Lower lobe of right lung (tissue), 2 donors: ENCODE data around the gene OSBPL2. TPM values are rescaled to one million over a fixed set of nuclear protein-coding genes. Genes with fewer than 3 reads are reported as not detected.

ENCODE experiments used
- ATAC-seq, 2 donors: fragments of 200-7000 bp; cut with Tn5 transposase; one replicate each; pipeline ENCODE4 v1.9.1; 2020 to 2022; ENCODE audit warnings: mild to moderate bottlenecking in 2 of 2, moderate library complexity in 2 of 2
- DNase-seq: peaks from one replicate; pipeline ENCODE4 v3.0.0-alpha.2; 2020
- H3K27ac ChIP-seq: fragments of 200-600 bp; one replicate; pipeline ENCODE4 v1.8.0; 2022
- H3K27me3 ChIP-seq: fragments of 200-600 bp; one replicate; pipeline ENCODE4 v1.8.0; 2022; ENCODE audit warnings: low read depth
- H3K36me3 ChIP-seq: fragments of 200-600 bp; one replicate; pipeline ENCODE4 v1.8.0; 2022; ENCODE audit warnings: mild to moderate bottlenecking
- H3K4me1 ChIP-seq: fragments of 200-600 bp; one replicate; pipeline ENCODE4 v1.8.0; 2022
- H3K4me3 ChIP-seq: fragments of 200-600 bp; one replicate; pipeline ENCODE4 v1.8.0; 2022; ENCODE audit warnings: mild to moderate bottlenecking
- H3K9me3 ChIP-seq: fragments of 200-600 bp; one replicate; pipeline ENCODE4 v1.8.0; 2022
- CTCF ChIP-seq: fragments of 200-600 bp; IDR thresholded peaks from one replicate; pipeline ENCODE4 v1.8.0; 2022; ENCODE audit warnings: antibody characterized with exemption, mild to moderate bottlenecking
- intact Hi-C: fragments of 100-400 bp; cut with DNase I; formaldehyde crosslinking; loops from one replicate; pipeline ENCODE4 v1.11.0; 2022
- microRNA-seq: library from miRNA; unstranded; fragments of <30 nt; microRNA quantifications from one replicate; pipeline ENCODE4 v1.2.0, GENCODE V29; 2020; ENCODE audit warnings: borderline number of aligned reads
- total RNA-seq: library from RNA; stranded (reverse); fragmentation: NEBNext Ultra II Directional; extraction: Animal tissue kit (Norgen Biotek cat#: 25700); gene quantifications from one replicate; pipeline ENCODE4 v1.2.1, GENCODE V29; 2021
- donor health status: DM: no; HTN: yes; CAD: no; lungs with severe emphysema.

The OSBPL2 gene
- total RNA-seq, 1 donor from 2014 or later, result 56.0 TPM

- Histone ChIP-seq H3K27me3 (no peaks in the 10 kb centered on the region), H3K9me3 (no peaks in the 10 kb centered on the region), H3K27ac (no peak overlapping the region), H3K4me1 (no peaks in the 10 kb centered on the region), H3K4me3 (no peak overlapping the region), H3K36me3 (peaks cover 74% of the 10 kb centered on the region)
- no peak for ATAC-seq
- TF ChIP-seq CTCF, result no peak
- intact Hi-C loops, result no loop called here
- DNase-seq, result no peak
Measured at GRCh38 chr20:62338294-62338620, 99.9 kb downstream of the OSBPL2 start.

GRCh38 chr20:62339647-62340062, 101.3 kb downstream of the OSBPL2 start:
- no peaks in the 10 kb centered on the region for H3K9me3 ChIP-seq
- peaks cover 74% of the 10 kb centered on the region for H3K36me3 ChIP-seq
- no peaks in the 10 kb centered on the region for H3K4me1 ChIP-seq
- intact Hi-C loops, result no loop called here
- no peak overlapping the region for H3K4me3 ChIP-seq
- ATAC-seq, result peak in 1 of 2 donors; percentile 5
- no peak for TF ChIP-seq CTCF
- no peak for DNase-seq
- no peak overlapping the region for H3K27ac ChIP-seq
- H3K27me3 ChIP-seq, result no peaks in the 10 kb centered on the region

GRCh38 chr20:62342910-62343309, 104.6 kb downstream of the OSBPL2 start:
- H3K4me3 ChIP-seq, result no peak overlapping the region
- H3K4me1 ChIP-seq, result no peaks in the 10 kb centered on the region
- ATAC-seq (no peak), DNase-seq (no peak)
- intact Hi-C loops, result no loop called here
- peaks cover 77% of the 10 kb centered on the region for H3K36me3 ChIP-seq
- no peaks in the 10 kb centered on the region for H3K9me3 ChIP-seq
- TF ChIP-seq CTCF, result no peak
- no peak overlapping the region for H3K27ac ChIP-seq
- no peaks in the 10 kb centered on the region for H3K27me3 ChIP-seq

GRCh38 chr20:62344092-62344491, 105.8 kb downstream of the OSBPL2 start:
- no peak overlapping the region for H3K4me3 ChIP-seq
- intact Hi-C loops, result no loop called here
- ATAC-seq (no peak), DNase-seq (no peak)
- H3K9me3 ChIP-seq, result peaks cover 6% of the 10 kb centered on the region
- no peak overlapping the region for H3K27ac ChIP-seq
- H3K27me3 ChIP-seq, result no peaks in the 10 kb centered on the region
- peaks cover 72% of the 10 kb centered on the region for H3K36me3 ChIP-seq
- no peak for TF ChIP-seq CTCF
- H3K4me1 ChIP-seq, result no peaks in the 10 kb centered on the region

- Histone ChIP-seq H3K4me3 (no peak overlapping the region), H3K27me3 (no peaks in the 10 kb centered on the region), H3K4me1 (peaks cover under 1% of the 10 kb centered on the region), H3K27ac (no peak overlapping the region), H3K36me3 (peaks cover 67% of the 10 kb centered on the region), H3K9me3 (peaks cover 6% of the 10 kb centered on the region)
- ATAC-seq (no peak), DNase-seq (no peak)
- TF ChIP-seq CTCF, result no peak
- intact Hi-C loops, result no loop called here
Measured at GRCh38 chr20:62344782-62345181, 106.5 kb downstream of the OSBPL2 start.

Small RNAs within 50 kb of the gene (microRNA-seq; reads per million reads assigned to microRNA genes)
- gene MIR4758, result 2.5 reads per million

Other genes starting within 250 kb of the OSBPL2 start
- gene TAF4, start 172.6 kb upstream of the OSBPL2 start, total RNA-seq, result 17.6 TPM
- 36.8 TPM for gene LSM14B, start 116.0 kb upstream of the OSBPL2 start, total RNA-seq
- 223 TPM for gene PSMA7, start 95.1 kb upstream of the OSBPL2 start, total RNA-seq
- 17.8 TPM for gene SS18L1, start 94.8 kb upstream of the OSBPL2 start, total RNA-seq
- gene MTG2, start 55.5 kb upstream of the OSBPL2 start, total RNA-seq, result 27.1 TPM
- not detected for gene HRH3, start 18.2 kb upstream of the OSBPL2 start, total RNA-seq
- gene ADRM1, start 64.5 kb downstream of the OSBPL2 start, total RNA-seq, result 63.9 TPM
- gene LAMA5, start 128.8 kb downstream of the OSBPL2 start, total RNA-seq, result 282 TPM
- gene RPS21, start 148.6 kb downstream of the OSBPL2 start, total RNA-seq, result 1,104 TPM
- 4.5 TPM for gene CABLES2, start 168.8 kb downstream of the OSBPL2 start, total RNA-seq
- 2.0 TPM for gene RBBP8NL, start 189.0 kb downstream of the OSBPL2 start, total RNA-seq
- gene GATA5, start 237.5 kb downstream of the OSBPL2 start, total RNA-seq, result 1.8 TPM